ENCODE results near the gene ADRB1.
A peak's percentile ranks its signal among the peaks of the same experiment; 100 is the strongest.

ADRB1 gene

DNA sequence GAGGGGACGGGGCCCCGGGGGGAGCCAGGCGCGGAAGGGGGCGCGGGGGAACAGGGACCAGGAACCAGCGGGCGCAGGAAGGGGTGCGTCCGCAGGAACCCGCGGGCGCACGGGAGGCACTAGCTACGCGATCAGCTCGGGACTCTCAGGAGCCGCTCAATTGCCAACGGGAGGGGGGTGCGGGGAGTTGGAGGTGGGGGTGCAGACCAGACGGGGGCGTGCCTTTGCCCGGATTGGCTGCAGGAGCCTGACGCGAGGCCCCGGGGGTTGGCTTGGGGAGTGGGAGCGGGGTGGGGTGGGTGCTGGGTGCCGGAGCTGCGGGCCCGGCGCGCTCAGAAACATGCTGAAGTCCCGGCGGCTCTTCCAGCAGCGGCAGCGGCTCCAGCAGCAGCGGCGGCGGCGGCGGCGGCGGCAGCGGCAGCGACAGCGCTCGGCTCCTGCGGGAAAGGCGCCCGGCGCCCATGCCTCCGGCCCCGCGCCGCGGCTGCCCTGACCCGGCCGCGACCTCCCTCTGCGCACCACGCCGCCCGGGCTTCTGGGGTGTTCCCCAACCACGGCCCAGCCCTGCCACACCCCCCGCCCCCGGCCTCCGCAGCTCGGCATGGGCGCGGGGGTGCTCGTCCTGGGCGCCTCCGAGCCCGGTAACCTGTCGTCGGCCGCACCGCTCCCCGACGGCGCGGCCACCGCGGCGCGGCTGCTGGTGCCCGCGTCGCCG lies at the start of gene ADRB1:
TSS of gene ADRB1 (plus strand) at position 335 of the 715 bp plus-strand sequence. CDS start at position 602, 267 bp downstream.
- Histone ChIP-seq H3K27me3 (ENCODE audit: control insufficient read depth, insufficient read depth, low read length) (peaks cover 91% of the 10 kb centered on the region), H3K4me1 (ENCODE audit: control insufficient read depth, insufficient read depth, low read length) (peaks cover 5% of the 10 kb centered on the region), H3K36me3 (ENCODE audit: control insufficient read depth, insufficient read depth, low read length) (no peaks in the 10 kb centered on the region), H3K9ac (ENCODE audit: low read length) (no peak within 1 kb of the TSS), H3K9me3 (ENCODE audit: control insufficient read depth, insufficient read depth, low read depth, low read length) (0 out of 2 replicates have a peak, but pooled peaks cover 3% of the 10 kb centered on the region), H3K4me3 (ENCODE audit: low read depth, low read length) (peak within 1 kb of the TSS; percentile 61), H3K27ac (ENCODE audit: low read depth, low read length) (no peak within 1 kb of the TSS)

DNA sequence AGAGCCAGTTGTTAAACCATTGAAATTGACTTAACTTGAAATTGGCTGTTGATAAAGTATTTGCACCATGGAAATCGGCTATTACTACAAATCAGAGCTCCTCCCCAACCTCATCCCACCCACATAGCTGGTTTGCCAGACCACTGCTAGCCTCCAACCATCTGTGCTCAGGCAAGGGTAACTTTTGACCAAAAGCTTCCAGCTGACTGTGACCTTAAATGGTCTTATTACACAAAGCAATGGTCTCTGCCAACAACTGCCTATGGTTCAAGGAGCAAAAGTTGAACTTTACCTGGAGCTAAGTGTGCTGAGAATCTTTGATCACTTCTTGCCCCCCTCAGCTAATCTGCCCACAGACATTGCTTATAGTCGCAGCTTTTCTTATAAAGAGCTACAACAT lies 48.5 kb upstream of the ADRB1 start:
- no peaks in the 10 kb centered on the region for H3K9me3 ChIP-seq (ENCODE audit: control insufficient read depth, insufficient read depth, low read depth, low read length)
- H3K27ac ChIP-seq (ENCODE audit: low read depth, low read length): no peak overlapping the region
- no peaks in the 10 kb centered on the region for H3K4me1 ChIP-seq (ENCODE audit: control insufficient read depth, insufficient read depth, low read length)
- H3K4me3 ChIP-seq (ENCODE audit: low read depth, low read length): no peak overlapping the region
- no peaks in the 10 kb centered on the region for H3K27me3 ChIP-seq (ENCODE audit: control insufficient read depth, insufficient read depth, low read length)
- H3K36me3 ChIP-seq (ENCODE audit: control insufficient read depth, insufficient read depth, low read length): no peaks in the 10 kb centered on the region
- H3K9ac ChIP-seq (ENCODE audit: low read length): no peak overlapping the region

DNA sequence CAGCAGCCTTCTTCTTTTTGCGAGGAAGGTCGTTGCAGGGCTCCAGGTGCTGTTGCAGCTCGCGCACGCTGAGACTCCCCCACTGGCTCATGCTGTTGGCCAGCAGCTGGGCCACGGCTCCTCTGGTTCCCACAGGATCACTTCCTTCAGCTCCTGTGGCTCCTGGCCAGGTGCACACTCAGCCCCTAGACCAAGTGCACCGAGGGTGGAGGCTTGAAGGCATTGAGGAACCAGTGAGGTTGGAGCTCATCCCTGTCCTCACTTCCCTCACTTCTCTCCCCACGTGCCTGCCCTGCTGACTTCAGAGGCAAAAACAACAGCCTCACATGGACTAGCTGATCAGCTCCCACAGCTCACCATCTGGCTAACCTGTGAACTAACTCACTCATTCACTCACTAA lies 46.2 kb upstream of the ADRB1 start:
- no peaks in the 10 kb centered on the region for H3K9me3 ChIP-seq (ENCODE audit: control insufficient read depth, insufficient read depth, low read depth, low read length)
- H3K4me1 ChIP-seq (ENCODE audit: control insufficient read depth, insufficient read depth, low read length): no peaks in the 10 kb centered on the region
- H3K27me3 ChIP-seq (ENCODE audit: control insufficient read depth, insufficient read depth, low read length): no peaks in the 10 kb centered on the region
- H3K27ac ChIP-seq (ENCODE audit: low read depth, low read length): no peak overlapping the region
- no peak overlapping the region for H3K4me3 ChIP-seq (ENCODE audit: low read depth, low read length)
- no peaks in the 10 kb centered on the region for H3K36me3 ChIP-seq (ENCODE audit: control insufficient read depth, insufficient read depth, low read length)
- H3K9ac ChIP-seq (ENCODE audit: low read length): no peak overlapping the region

DNA sequence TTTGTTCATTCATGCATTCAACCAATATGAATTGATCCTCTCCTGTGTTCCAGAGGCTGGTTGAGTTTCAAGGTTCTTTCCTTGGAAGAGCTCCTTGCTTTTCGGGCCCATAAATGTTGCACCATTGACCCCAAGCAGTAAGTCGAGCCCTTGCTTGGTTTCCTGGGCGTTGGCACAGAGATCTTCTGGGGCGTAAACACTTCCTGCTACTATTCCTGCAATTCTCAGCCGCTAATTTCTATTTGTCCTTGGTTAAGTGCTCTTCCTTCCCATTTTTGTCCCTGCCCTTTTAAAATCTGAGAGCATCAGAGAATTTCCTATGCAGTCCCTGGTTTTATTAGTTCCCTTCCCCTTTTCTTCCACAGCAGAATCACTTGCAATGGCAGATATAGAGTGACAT lies 44.1 kb upstream of the ADRB1 start:
- Histone ChIP-seq H3K27ac (ENCODE audit: low read depth, low read length) (no peak overlapping the region), H3K27me3 (ENCODE audit: control insufficient read depth, insufficient read depth, low read length) (no peaks in the 10 kb centered on the region), H3K4me1 (ENCODE audit: control insufficient read depth, insufficient read depth, low read length) (no peaks in the 10 kb centered on the region), H3K36me3 (ENCODE audit: control insufficient read depth, insufficient read depth, low read length) (no peaks in the 10 kb centered on the region), H3K4me3 (ENCODE audit: low read depth, low read length) (no peak overlapping the region), H3K9ac (ENCODE audit: low read length) (no peak overlapping the region), H3K9me3 (ENCODE audit: control insufficient read depth, insufficient read depth, low read depth, low read length) (no peaks in the 10 kb centered on the region)

DNA sequence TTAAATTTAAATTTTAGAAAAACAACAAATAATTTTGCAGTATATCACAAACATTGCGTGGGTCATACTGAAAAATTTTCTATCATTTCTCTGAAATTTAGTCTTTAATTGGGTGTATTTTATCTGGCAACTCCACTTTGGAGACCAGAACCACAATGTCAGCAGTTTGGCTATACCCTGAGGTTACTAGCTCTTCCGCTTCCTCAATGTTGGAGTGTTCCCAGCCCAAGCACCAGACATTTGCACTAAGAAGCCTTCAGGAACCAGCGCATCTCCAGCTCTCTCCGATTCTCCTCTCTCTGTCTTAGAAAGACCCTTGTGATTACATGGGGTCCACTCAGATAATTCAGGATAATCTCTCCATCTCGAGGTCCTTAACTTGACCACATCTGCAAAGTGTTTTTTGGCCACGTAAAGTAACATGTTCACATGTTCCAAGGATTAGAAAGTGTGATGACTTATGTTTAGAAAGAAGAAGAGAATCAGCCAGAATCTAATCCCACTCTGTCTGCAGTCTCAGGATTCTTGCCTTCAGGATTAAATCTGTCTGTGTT lies 43.1 kb upstream of the ADRB1 start:
- Histone ChIP-seq H3K36me3 (ENCODE audit: control insufficient read depth, insufficient read depth, low read length) (no peaks in the 10 kb centered on the region), H3K27ac (ENCODE audit: low read depth, low read length) (no peak overlapping the region), H3K4me3 (ENCODE audit: low read depth, low read length) (no peak overlapping the region), H3K27me3 (ENCODE audit: control insufficient read depth, insufficient read depth, low read length) (no peaks in the 10 kb centered on the region), H3K9me3 (ENCODE audit: control insufficient read depth, insufficient read depth, low read depth, low read length) (no peaks in the 10 kb centered on the region), H3K4me1 (ENCODE audit: control insufficient read depth, insufficient read depth, low read length) (no peaks in the 10 kb centered on the region), H3K9ac (ENCODE audit: low read length) (no peak overlapping the region)

DNA sequence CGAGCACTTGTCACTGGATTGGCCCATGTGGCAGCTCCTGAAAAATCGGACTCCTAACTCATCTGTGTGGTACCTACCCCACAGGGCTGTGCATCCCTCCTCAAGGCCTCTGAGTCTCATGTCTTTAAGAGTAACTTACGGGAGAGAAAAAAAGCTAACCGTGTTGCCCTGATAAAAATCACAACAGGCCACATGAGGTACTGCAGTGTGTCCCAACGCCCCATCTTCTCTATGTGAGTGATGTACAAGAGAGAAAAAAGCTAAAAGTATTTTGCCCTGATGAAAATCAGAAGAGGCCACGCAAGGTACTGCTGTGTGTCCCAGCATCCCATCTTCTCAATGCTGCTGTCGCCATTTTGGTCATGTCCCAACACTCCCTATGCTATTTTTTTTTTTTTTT lies 41.2 kb upstream of the ADRB1 start:
- no peak overlapping the region for H3K27ac ChIP-seq (ENCODE audit: low read depth, low read length)
- no peak overlapping the region for H3K9ac ChIP-seq (ENCODE audit: low read length)
- H3K9me3 ChIP-seq (ENCODE audit: control insufficient read depth, insufficient read depth, low read depth, low read length): no peaks in the 10 kb centered on the region
- H3K36me3 ChIP-seq (ENCODE audit: control insufficient read depth, insufficient read depth, low read length): no peaks in the 10 kb centered on the region
- H3K4me1 ChIP-seq (ENCODE audit: control insufficient read depth, insufficient read depth, low read length): no peaks in the 10 kb centered on the region
- H3K4me3 ChIP-seq (ENCODE audit: low read depth, low read length): no peak overlapping the region
- H3K27me3 ChIP-seq (ENCODE audit: control insufficient read depth, insufficient read depth, low read length): no peaks in the 10 kb centered on the region

DNA sequence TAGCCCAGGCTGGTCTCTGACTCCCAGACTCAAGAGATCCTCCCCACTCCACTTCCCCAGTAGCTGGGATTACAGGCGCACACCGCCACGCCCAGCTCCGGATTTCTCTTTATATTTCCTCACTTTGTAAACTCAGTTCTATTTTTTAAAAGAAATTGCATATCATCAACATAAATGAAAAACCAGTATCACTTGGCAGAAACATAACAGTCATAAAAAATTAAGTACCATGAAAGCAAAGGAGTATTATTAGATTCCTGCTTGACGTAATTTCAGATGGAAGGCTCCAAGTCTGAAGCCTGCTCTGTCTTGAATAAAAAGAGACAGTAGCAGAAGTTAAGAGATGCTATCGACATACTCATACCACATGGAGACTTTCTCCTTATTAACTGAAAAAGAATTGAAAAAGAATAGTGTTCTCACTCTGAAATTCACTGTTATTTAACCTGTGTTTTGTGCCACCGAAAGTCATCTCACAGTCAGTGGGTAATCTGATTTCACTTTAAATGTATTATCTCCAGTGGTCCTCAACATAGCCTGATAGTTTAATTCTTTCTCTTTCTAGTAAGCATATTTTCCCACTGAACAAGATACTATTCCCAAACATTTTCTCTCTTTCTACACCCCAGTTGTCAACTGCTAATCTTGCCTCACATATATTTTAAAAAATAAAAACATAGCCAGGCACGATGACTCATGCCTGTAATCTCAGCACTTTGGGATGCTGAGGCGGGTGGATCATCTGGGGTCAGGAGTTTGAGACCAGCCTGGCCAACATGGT lies 40.3 kb upstream of the ADRB1 start:
- H3K4me3 ChIP-seq (ENCODE audit: low read depth, low read length): no peak overlapping the region
- H3K9me3 ChIP-seq (ENCODE audit: control insufficient read depth, insufficient read depth, low read depth, low read length): no peaks in the 10 kb centered on the region
- no peaks in the 10 kb centered on the region for H3K36me3 ChIP-seq (ENCODE audit: control insufficient read depth, insufficient read depth, low read length)
- no peaks in the 10 kb centered on the region for H3K4me1 ChIP-seq (ENCODE audit: control insufficient read depth, insufficient read depth, low read length)
- H3K9ac ChIP-seq (ENCODE audit: low read length): no peak overlapping the region
- no peaks in the 10 kb centered on the region for H3K27me3 ChIP-seq (ENCODE audit: control insufficient read depth, insufficient read depth, low read length)
- H3K27ac ChIP-seq (ENCODE audit: low read depth, low read length): no peak overlapping the region

DNA sequence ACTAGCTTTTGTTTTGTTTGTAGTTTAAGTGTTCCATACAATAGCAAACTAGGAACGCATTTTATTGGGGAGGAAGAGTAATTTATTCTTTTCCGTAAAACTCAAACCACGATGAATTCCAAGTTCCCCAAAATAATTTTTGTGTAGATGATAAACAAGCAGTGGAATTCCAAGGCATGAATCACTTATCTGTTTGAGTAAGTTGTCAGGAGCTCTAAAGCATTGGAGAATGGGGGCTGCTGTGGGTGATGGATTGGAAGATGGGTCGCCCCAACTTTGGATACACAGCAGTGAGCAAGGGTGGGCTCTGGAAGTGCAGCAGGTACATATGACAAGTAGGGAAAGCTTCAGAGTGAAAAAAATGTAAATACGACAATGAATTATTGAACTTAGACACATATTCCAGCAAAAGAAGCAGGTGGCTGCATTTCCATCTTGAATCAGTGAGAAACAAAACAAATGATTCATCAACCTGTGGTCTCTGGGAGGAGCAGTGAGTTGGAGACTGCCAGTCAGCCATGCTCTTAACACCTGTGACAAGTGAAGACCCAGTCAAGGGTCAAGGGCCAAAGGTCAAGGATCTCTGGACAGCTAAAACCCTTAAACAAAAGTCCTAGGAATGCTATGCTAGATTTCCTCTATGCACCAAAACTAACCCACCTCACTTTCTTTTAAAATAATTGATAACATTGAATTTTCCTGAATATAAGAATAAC lies 34.2 kb upstream of the ADRB1 start:
- Histone ChIP-seq H3K36me3 (ENCODE audit: control insufficient read depth, insufficient read depth, low read length) (no peaks in the 10 kb centered on the region), H3K9me3 (ENCODE audit: control insufficient read depth, insufficient read depth, low read depth, low read length) (no peaks in the 10 kb centered on the region), H3K4me3 (ENCODE audit: low read depth, low read length) (no peak overlapping the region), H3K27ac (ENCODE audit: low read depth, low read length) (no peak overlapping the region), H3K4me1 (ENCODE audit: control insufficient read depth, insufficient read depth, low read length) (no peaks in the 10 kb centered on the region), H3K27me3 (ENCODE audit: control insufficient read depth, insufficient read depth, low read length) (no peaks in the 10 kb centered on the region), H3K9ac (ENCODE audit: low read length) (no peak overlapping the region)

DNA sequence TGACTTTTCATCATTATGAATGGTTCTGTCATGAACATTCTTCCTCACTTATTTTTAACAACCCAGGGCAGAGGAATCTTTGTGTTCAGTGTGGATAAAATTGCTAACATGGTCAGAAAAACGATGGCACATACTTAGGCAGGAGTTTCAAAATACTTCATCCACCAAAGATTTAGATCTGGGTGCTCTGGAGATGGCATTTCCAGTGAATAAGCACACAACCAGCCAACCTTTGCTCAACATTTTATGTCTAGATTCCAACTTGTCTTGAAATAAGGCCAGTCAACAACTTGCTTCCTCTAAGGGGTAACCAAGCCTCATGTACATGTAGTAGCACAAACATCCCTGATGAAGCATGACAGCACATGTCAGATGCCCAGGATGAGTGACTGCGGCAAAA lies 33.4 kb upstream of the ADRB1 start:
- Histone ChIP-seq H3K9ac (ENCODE audit: low read length) (no peak overlapping the region), H3K27me3 (ENCODE audit: control insufficient read depth, insufficient read depth, low read length) (no peaks in the 10 kb centered on the region), H3K27ac (ENCODE audit: low read depth, low read length) (no peak overlapping the region), H3K9me3 (ENCODE audit: control insufficient read depth, insufficient read depth, low read depth, low read length) (0 out of 2 replicates have a peak, but pooled peaks cover under 1% of the 10 kb centered on the region), H3K4me3 (ENCODE audit: low read depth, low read length) (no peak overlapping the region), H3K4me1 (ENCODE audit: control insufficient read depth, insufficient read depth, low read length) (no peaks in the 10 kb centered on the region), H3K36me3 (ENCODE audit: control insufficient read depth, insufficient read depth, low read length) (no peaks in the 10 kb centered on the region)

DNA sequence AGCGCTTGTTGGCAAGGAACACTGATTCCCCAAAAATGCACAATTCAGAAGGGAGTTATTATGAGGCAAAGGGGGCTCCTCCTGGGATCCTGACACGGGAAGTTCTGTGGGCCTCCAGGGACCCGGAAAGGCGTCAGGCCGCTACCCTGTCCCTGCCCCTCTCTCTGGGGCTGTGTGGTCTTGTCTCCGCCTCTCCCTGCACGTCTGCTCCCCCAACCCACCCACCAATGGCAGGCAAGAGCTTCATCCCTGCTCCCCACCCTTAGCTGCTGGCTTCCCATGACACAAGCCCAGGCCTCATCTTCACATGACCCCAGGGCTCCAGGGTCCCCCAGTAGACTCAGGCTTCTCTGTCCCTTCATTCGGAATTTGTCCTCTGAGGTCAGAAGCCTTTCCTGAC lies 31.0 kb upstream of the ADRB1 start:
- Histone ChIP-seq H3K36me3 (ENCODE audit: control insufficient read depth, insufficient read depth, low read length) (no peaks in the 10 kb centered on the region), H3K4me1 (ENCODE audit: control insufficient read depth, insufficient read depth, low read length) (no peaks in the 10 kb centered on the region), H3K27me3 (ENCODE audit: control insufficient read depth, insufficient read depth, low read length) (no peaks in the 10 kb centered on the region), H3K4me3 (ENCODE audit: low read depth, low read length) (no peak overlapping the region), H3K9me3 (ENCODE audit: control insufficient read depth, insufficient read depth, low read depth, low read length) (peaks cover 8% of the 10 kb centered on the region), H3K9ac (ENCODE audit: low read length) (no peak overlapping the region), H3K27ac (ENCODE audit: low read depth, low read length) (no peak overlapping the region)

DNA sequence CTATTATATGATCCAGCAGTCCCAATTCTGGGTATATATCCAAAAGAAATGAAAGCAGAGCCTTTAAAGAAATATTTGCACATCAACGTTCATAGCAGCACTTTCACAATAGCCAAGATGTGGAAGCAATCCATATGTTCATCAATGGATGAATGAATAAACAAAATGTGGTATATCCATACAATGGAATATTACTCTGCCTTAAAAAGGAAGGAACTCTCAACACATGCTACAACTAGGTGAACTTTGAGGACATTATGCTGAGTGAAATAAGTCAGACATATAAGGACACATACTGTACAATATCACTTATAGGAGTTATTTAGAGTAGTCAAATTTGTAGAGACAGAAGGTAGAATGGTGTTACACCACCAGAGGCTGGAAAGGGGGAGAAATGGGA lies 28.0 kb upstream of the ADRB1 start:
- Histone ChIP-seq H3K27me3 (ENCODE audit: control insufficient read depth, insufficient read depth, low read length) (no peaks in the 10 kb centered on the region), H3K27ac (ENCODE audit: low read depth, low read length) (no peak overlapping the region), H3K36me3 (ENCODE audit: control insufficient read depth, insufficient read depth, low read length) (no peaks in the 10 kb centered on the region), H3K4me3 (ENCODE audit: low read depth, low read length) (no peak overlapping the region), H3K9me3 (ENCODE audit: control insufficient read depth, insufficient read depth, low read depth, low read length) (peaks cover 8% of the 10 kb centered on the region), H3K4me1 (ENCODE audit: control insufficient read depth, insufficient read depth, low read length) (no peaks in the 10 kb centered on the region), H3K9ac (ENCODE audit: low read length) (no peak overlapping the region)

Data from HUES6 (cell line).